ENCODE results near the gene BPIFA3. TPM values are rescaled to one million over a fixed set of nuclear protein-coding genes. Genes with fewer than 3 reads are reported as not detected.

Gene BPIFA3
- total and polyA plus RNA-seq, 11 donors, result not detected

- Histone ChIP-seq H3K4me3 (no peak overlapping the region), H3K9me3 (no peaks in the 10 kb centered on the region), H3K36me3 (no peaks in the 10 kb centered on the region), H3K4me1 (no peaks in the 10 kb centered on the region), H3K27me3 (peaks cover 0 to 33% (median 4%) of the 10 kb centered on the region in 9 donors), H3K27ac (no peak overlapping the region)
- no peak for DNase-seq
- 14 to 34% (median 30%) methylated on average over 1 of the region's 1 CpG for WGBS, 4 donors
- intact Hi-C loops (cut with DNase I), result no loop called here
- ATAC-seq, result no peak
- TF ChIP-seq POLR2A (IDR thresholded peaks at IDR 0.05) (no peak), CTCF (IDR thresholded peaks at IDR 0.05) (no peak)
Observed at GRCh38 chr20:33239418-33239817, 22.3 kb downstream of the BPIFA3 start.

- intact Hi-C loops (cut with DNase I), result no loop called here
- Histone ChIP-seq H3K9me3 (no peaks in the 10 kb centered on the region), H3K4me1 (no peaks in the 10 kb centered on the region), H3K4me3 (no peak overlapping the region), H3K36me3 (no peaks in the 10 kb centered on the region), H3K27me3 (peaks cover 0 to 25% (median 0%) of the 10 kb centered on the region in 9 donors), H3K27ac (no peak overlapping the region)
- ATAC-seq, result no peak
- 73 to 82% (median 75%) methylated on average over 4 of the region's 4 CpGs for WGBS, 4 donors
- no peak for DNase-seq
- no peak for TF ChIP-seq CTCF (IDR thresholded peaks at IDR 0.05)
- no peak for TF ChIP-seq POLR2A (IDR thresholded peaks at IDR 0.05)
Observed at GRCh38 chr20:33239979-33240736, 23.0 kb downstream of the BPIFA3 start.

GRCh38 chr20:33240923-33241322, 23.8 kb downstream of the BPIFA3 start:
- ATAC-seq (no peak), DNase-seq (no peak)
- Histone ChIP-seq H3K9me3 (no peaks in the 10 kb centered on the region), H3K36me3 (no peaks in the 10 kb centered on the region), H3K27me3 (peaks cover 0 to 21% (median 0%) of the 10 kb centered on the region in 9 donors), H3K27ac (no peak overlapping the region), H3K4me3 (no peak overlapping the region), H3K4me1 (no peaks in the 10 kb centered on the region)
- WGBS, 4 donors, result 72 to 75% (median 73%) methylated on average over 5 of the region's 5 CpGs
- no peak for TF ChIP-seq POLR2A (IDR thresholded peaks at IDR 0.05)
- no peak for TF ChIP-seq CTCF (IDR thresholded peaks at IDR 0.05)
- intact Hi-C loops (cut with DNase I), result no loop called here

GRCh38 chr20:33242319-33243100, 25.4 kb downstream of the BPIFA3 start:
- 54 to 67% (median 65%) methylated on average over 7 of the region's 7 CpGs for WGBS, 4 donors
- intact Hi-C loops (cut with DNase I), result no loop called here
- H3K36me3 ChIP-seq, result no peaks in the 10 kb centered on the region
- no peak overlapping the region for H3K27ac ChIP-seq
- no peak for TF ChIP-seq CTCF (IDR thresholded peaks at IDR 0.05)
- no peak for TF ChIP-seq POLR2A (IDR thresholded peaks at IDR 0.05)
- peaks cover 0 to 8% (median 0%) of the 10 kb centered on the region in 9 donors for H3K27me3 ChIP-seq
- no peaks in the 10 kb centered on the region for H3K4me1 ChIP-seq
- no peaks in the 10 kb centered on the region for H3K9me3 ChIP-seq
- no peak overlapping the region for H3K4me3 ChIP-seq
- ATAC-seq (no peak), DNase-seq (no peak)
